OCI-LY7 (cell line): Measurements from ENCODE around the gene EED. TPM values are rescaled to one million over a fixed set of nuclear protein-coding genes. Genes with fewer than 3 reads are reported as not detected.

Source experiments
- BruUV-seq: library from RNA; stranded (reverse); fragments of 400-500 nt; replicated peaks from 2 replicates; lab custom pipeline; 2021; lab: Mats Ljungman, UMichigan
- CTCF ChIA-PET: fragments of 300-600 bp; sonication (Branson Sonifier 250); formaldehyde crosslinking; loops from one replicate; lab custom pipeline; 2022; ENCODE audit warnings: antibody characterized with exemption; ENCODE audit not compliant: unreplicated experiment; lab: Charles Lee
- POLR2A ChIA-PET: fragments of 300-600 bp; sonication (Branson Sonifier 250); formaldehyde crosslinking; loops from one replicate; lab custom pipeline; 2022; ENCODE audit warnings: antibody characterized with exemption; lab: Charles Lee
- DNase-seq: peaks from one replicate; pipeline ENCODE4 v3.0.0-alpha.2; 2015; ENCODE audit warnings: low spot score
- H2AFZ ChIP-seq: fragments of 200-600 bp; sonication (generic), shearing (Covaris generic); 2 replicates; pipeline ENCODE4 v1.6.1; 2014; ENCODE audit warnings: mild to moderate bottlenecking, antibody characterized with exemption, low read length, moderate library complexity
- H3K27ac ChIP-seq: fragments of 200-600 bp; sonication (generic); 2 replicates; pipeline ENCODE4 v1.5.1; 2014; ENCODE audit warnings: mixed run types, low read depth, mild to moderate bottlenecking, moderate library complexity, low read length, inconsistent platforms; ENCODE audit not compliant: poor library complexity, severe bottlenecking
- H3K36me3 ChIP-seq: fragments of 200-600 bp; sonication (generic); 2 replicates; pipeline ENCODE4 v1.6.1; 2014; ENCODE audit warnings: mild to moderate bottlenecking, antibody characterized with exemption, low read length, moderate library complexity, mixed read lengths; ENCODE audit not compliant: insufficient read depth
- H3K4me1 ChIP-seq: fragments of 200-600 bp; sonication (generic); 2 replicates; pipeline ENCODE4 v1.5.1; 2014; ENCODE audit warnings: mild to moderate bottlenecking, low read length; ENCODE audit not compliant: insufficient read depth, poor library complexity, severe bottlenecking
- H3K4me2 ChIP-seq: fragments of 200-600 bp; sonication (generic); 2 replicates; pipeline ENCODE4 v1.6.1; 2014; ENCODE audit warnings: mild to moderate bottlenecking, low read length
- H3K4me3 ChIP-seq: fragments of 200-600 bp; sonication (generic); 2 replicates; pipeline ENCODE4 v1.5.1; 2014; ENCODE audit warnings: mild to moderate bottlenecking, low read depth, low read length; ENCODE audit not compliant: poor library complexity, severe bottlenecking
- H3K79me2 ChIP-seq: fragments of 200-600 bp; sonication (generic); 2 replicates; pipeline ENCODE4 v1.6.1; 2016; ENCODE audit warnings: low read depth, mild to moderate bottlenecking, low read length, moderate library complexity, mixed read lengths; ENCODE audit not compliant: insufficient read depth
- H3K9me2 ChIP-seq: fragments of 200-600 bp; sonication (generic); 2 replicates; pipeline ENCODE4 v1.6.1; 2016; ENCODE audit warnings: mild to moderate bottlenecking, low read length, mixed read lengths; ENCODE audit not compliant: insufficient read depth
- H3K9me3 ChIP-seq: fragments of 200-600 bp; sonication (generic); 2 replicates; pipeline ENCODE4 v1.6.1; 2014; ENCODE audit warnings: mild to moderate bottlenecking, mixed run types, low read length, mixed read lengths
- H4K20me1 ChIP-seq: fragments of 200-600 bp; sonication (generic); 2 replicates; pipeline ENCODE4 v1.6.1; 2014; ENCODE audit warnings: mild to moderate bottlenecking, antibody characterized with exemption, low read length, moderate library complexity, mixed read lengths; ENCODE audit not compliant: insufficient read depth
- CTCF ChIP-seq: fragments of 200-600 bp; sonication (generic); conservative IDR thresholded peaks from 2 replicates; pipeline ENCODE4 v1.5.1; 2014; ENCODE audit warnings: mild to moderate bottlenecking, antibody characterized with exemption, low read length, moderate library complexity, mixed read lengths
- EZH2phosphoT487 ChIP-seq: fragments of 200-600 bp; sonication (generic); IDR thresholded peaks from 2 replicates; pipeline ENCODE4 v1.6.1; 2018; ENCODE audit warnings: low read depth, borderline replicate concordance, mild to moderate bottlenecking, mixed run types, antibody characterized with exemption, low read length, moderate library complexity, mixed read lengths
- intact Hi-C: fragments of 100-400 bp; cut with micrococcal nuclease; formaldehyde crosslinking; loops from one replicate; pipeline ENCODE4 v1.10.0; 2022; ENCODE audit not compliant: unreplicated experiment
- total RNA-seq, 2 experiments: library from RNA; depleted of rRNA in 1 of 2; stranded (reverse); fragments of >200 nt in 1 of 2; shearing (Covaris generic) in 1 of 2; gene quantifications; 2 replicates each; pipeline ENCODE4 v1.2.3, GENCODE V29; 2014 to 2022

EED gene
- total RNA-seq, 2 experiments from 2014 or later: 25.2 to 40.2 TPM

GRCh38 chr11:86198139-86198538, 46.4 kb upstream of the EED start:
- Histone ChIP-seq H3K9me3 (no peaks in the 10 kb centered on the region), H2AFZ (no peak overlapping the region), H3K79me2 (no peaks in the 10 kb centered on the region), H3K36me3 (no peaks in the 10 kb centered on the region), H3K9me2 (no peaks in the 10 kb centered on the region), H3K4me3 (no peak overlapping the region), H4K20me1 (no peaks in the 10 kb centered on the region), H3K4me1 (peaks cover 24% of the 10 kb centered on the region), H3K4me2 (no peak overlapping the region), H3K27ac (no peak overlapping the region)
- ChIA-PET CTCF (no interaction called here), POLR2A (interaction anchor here (0.7 kb wide), 1 partner anchor 94 kb away, joined by 3 read pairs; no protein-coding TSS in a partner anchor)
- TF ChIP-seq EZH2phosphoT487: no peak
- TF ChIP-seq CTCF: no peak
- BruUV-seq: no TSS peak
- no peak for DNase-seq
- intact Hi-C loops: no loop called here

GRCh38 chr11:86199354-86199753, 45.2 kb upstream of the EED start:
- intact Hi-C loops: no loop called here
- no peak overlapping the region for H2AFZ ChIP-seq
- POLR2A ChIA-PET: interaction anchor here (0.6 to 0.9 kb wide), 2 partner anchors 13 to 132 kb away, joined by 3 read pairs; no protein-coding TSS in a partner anchor

More at GRCh38 chr11:86199354-86199753, 45.2 kb upstream of the EED start:
- Histone ChIP-seq H3K27ac (no peak overlapping the region), H3K4me3 (no peak overlapping the region), H3K9me3 (no peaks in the 10 kb centered on the region), H3K4me1 (peaks cover 16% of the 10 kb centered on the region), H3K9me2 (no peaks in the 10 kb centered on the region), H4K20me1 (no peaks in the 10 kb centered on the region), H3K36me3 (no peaks in the 10 kb centered on the region), H3K4me2 (no peak overlapping the region), H3K79me2 (no peaks in the 10 kb centered on the region)
- CTCF ChIA-PET: no interaction called here
- TF ChIP-seq CTCF: no peak
- TF ChIP-seq EZH2phosphoT487: no peak
- DNase-seq: no peak
- no TSS peak for BruUV-seq
